BLaER1 (cell line): ENCODE results near the gene FLVCR2.

Experiments
- H3K27ac ChIP-seq: shearing (Covaris generic); formaldehyde crosslinking; 2 replicates; pipeline ENCODE4 v1.8.1; 2022
- H3K27me3 ChIP-seq: shearing (Covaris generic); formaldehyde crosslinking; 2 replicates; pipeline ENCODE4 v1.8.1; 2022
- H3K36me3 ChIP-seq: shearing (Covaris generic); formaldehyde crosslinking; 2 replicates; pipeline ENCODE4 v1.8.1; 2022
- H3K4me1 ChIP-seq: shearing (Covaris generic); formaldehyde crosslinking; 2 replicates; pipeline ENCODE4 v1.8.1; 2022
- H3K4me2 ChIP-seq: shearing (Covaris generic); formaldehyde crosslinking; 2 replicates; pipeline ENCODE4 v1.8.1; 2022
- H3K4me3 ChIP-seq: shearing (Covaris generic); formaldehyde crosslinking; 2 replicates; pipeline ENCODE4 v1.8.1; 2022
- H3K9ac ChIP-seq: shearing (Covaris generic); formaldehyde crosslinking; 2 replicates; pipeline ENCODE4 v1.8.1; 2022
- H3K9me3 ChIP-seq: shearing (Covaris generic); formaldehyde crosslinking; 2 replicates; pipeline ENCODE4 v1.8.1; 2022
- H4K20me1 ChIP-seq: shearing (Covaris generic); formaldehyde crosslinking; 2 replicates; pipeline ENCODE4 v1.8.1; 2022
- Cebpa-rat ChIP-seq: shearing (Covaris generic); IDR thresholded peaks from 2 replicates; pipeline ENCODE4 v1.8.1; 2022

The FLVCR2 gene

DNA sequence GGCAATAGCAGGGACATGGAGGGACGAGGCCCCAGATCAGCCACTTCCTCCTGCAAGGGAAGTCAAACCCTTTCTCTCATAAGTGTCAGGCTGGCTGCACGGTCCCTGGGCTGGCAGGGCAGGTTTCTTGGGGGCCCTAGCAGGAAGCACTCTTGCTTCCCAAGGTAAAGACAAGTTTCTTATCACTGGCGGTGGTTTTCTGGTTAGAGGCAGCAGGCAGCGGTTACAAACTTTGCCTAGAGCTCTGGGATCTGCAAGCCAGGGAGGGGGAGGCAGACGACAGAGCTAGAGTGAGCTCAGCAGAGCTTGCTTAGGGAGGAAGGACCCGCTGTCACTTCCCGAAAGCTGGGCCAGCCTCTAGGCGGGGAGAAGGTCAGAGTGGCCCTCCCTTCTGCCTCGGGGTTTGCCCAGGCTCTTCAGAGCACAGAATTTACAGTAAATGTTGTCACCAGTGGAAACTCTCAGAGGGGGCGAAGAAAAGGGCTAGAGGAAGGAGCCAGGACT, 35.8 kb upstream of the FLVCR2 start:
- Histone ChIP-seq H3K9me3 (no peaks in the 10 kb centered on the region), H3K4me2 (peak overlapping the region; percentile 67), H3K27me3 (no peaks in the 10 kb centered on the region), H4K20me1 (no peaks in the 10 kb centered on the region), H3K4me3 (no peak overlapping the region), H3K27ac (peak overlapping the region; percentile 45; the same call in 1 of the 2 replicates), H3K36me3 (peaks cover 6% of the 10 kb centered on the region; the same call in 1 of the 2 replicates), H3K4me1 (peaks cover 25% of the 10 kb centered on the region), H3K9ac (no peak overlapping the region)
- no peak for TF ChIP-seq Cebpa-rat

- H3K27ac ChIP-seq, result no peak overlapping the region
- H3K36me3 ChIP-seq, result peaks cover 6% of the 10 kb centered on the region; the same call in 1 of the 2 replicates
- no peaks in the 10 kb centered on the region for H3K27me3 ChIP-seq
- TF ChIP-seq Cebpa-rat, result no peak
- H3K9ac ChIP-seq, result no peak overlapping the region
- H3K4me1 ChIP-seq, result peaks cover 31% of the 10 kb centered on the region
- no peaks in the 10 kb centered on the region for H4K20me1 ChIP-seq
- H3K9me3 ChIP-seq, result no peaks in the 10 kb centered on the region
- peak overlapping the region; percentile 67 for H3K4me2 ChIP-seq
- H3K4me3 ChIP-seq, result no peak overlapping the region
Measured at GRCh38 chr14:75543253-75543652, 35.2 kb upstream of the FLVCR2 start.

- peak overlapping the region; percentile 67 for H3K4me2 ChIP-seq
- H3K9ac ChIP-seq, result no peak overlapping the region
Measured at GRCh38 chr14:75543786-75544185, 34.6 kb upstream of the FLVCR2 start.

GRCh38 chr14:75545907-75546306, 32.5 kb upstream of the FLVCR2 start:
- Histone ChIP-seq H3K9ac (no peak overlapping the region), H3K27ac (no peak overlapping the region), H3K9me3 (no peaks in the 10 kb centered on the region), H3K4me3 (no peak overlapping the region), H3K27me3 (no peaks in the 10 kb centered on the region), H3K36me3 (peaks cover 6% of the 10 kb centered on the region; the same call in 1 of the 2 replicates), H4K20me1 (no peaks in the 10 kb centered on the region), H3K4me1 (peaks cover 31% of the 10 kb centered on the region), H3K4me2 (no peak overlapping the region)
- TF ChIP-seq Cebpa-rat, result no peak

More at GRCh38 chr14:75543786-75544185, 34.6 kb upstream of the FLVCR2 start:
- H3K9me3 ChIP-seq, result no peaks in the 10 kb centered on the region
- H3K27ac ChIP-seq, result no peak overlapping the region
- no peak overlapping the region for H3K4me3 ChIP-seq
- no peaks in the 10 kb centered on the region for H3K27me3 ChIP-seq
- peaks cover 6% of the 10 kb centered on the region; the same call in 1 of the 2 replicates for H3K36me3 ChIP-seq
- TF ChIP-seq Cebpa-rat, result no peak
- no peaks in the 10 kb centered on the region for H4K20me1 ChIP-seq
- H3K4me1 ChIP-seq, result peaks cover 31% of the 10 kb centered on the region

DNA sequence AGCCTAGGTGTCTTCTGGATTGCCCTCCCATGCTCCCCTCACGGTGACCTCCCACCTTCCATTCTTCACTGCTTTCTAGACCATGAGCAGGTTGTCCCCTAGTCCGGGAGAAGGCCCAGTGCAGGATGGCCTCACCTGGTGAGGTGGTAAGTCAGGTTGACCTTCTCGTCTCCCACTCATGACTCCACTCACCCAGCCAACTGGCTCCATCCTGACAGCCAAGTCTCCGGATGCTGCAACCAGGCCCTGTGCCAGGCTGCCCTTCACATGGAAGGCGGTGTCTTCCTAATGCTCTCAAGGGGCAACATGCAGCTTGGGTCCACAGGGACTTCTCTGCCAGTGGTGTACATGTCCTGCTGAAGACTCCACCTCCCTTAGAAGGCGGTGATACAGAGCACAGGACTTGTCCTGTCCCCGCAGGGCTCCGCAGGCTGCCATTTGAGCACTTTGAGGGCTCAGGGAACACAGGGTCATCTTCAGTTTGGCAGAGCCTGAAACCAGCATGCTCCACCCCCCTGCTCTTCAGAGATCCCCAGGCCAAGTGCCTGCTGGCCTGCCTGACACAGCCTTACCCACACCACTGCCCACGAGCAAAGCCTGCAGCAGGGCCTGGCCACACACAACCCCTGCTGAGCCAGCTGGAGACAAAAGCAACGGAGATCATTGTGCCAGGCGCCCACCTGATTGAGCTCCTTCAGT, 30.7 kb upstream of the FLVCR2 start:
- Histone ChIP-seq H3K27me3 (no peaks in the 10 kb centered on the region), H3K4me2 (peak overlapping the region; percentile 37), H4K20me1 (no peaks in the 10 kb centered on the region), H3K4me1 (peaks cover 21% of the 10 kb centered on the region), H3K9me3 (no peaks in the 10 kb centered on the region), H3K4me3 (no peak overlapping the region), H3K27ac (no peak overlapping the region), H3K36me3 (peaks cover 6% of the 10 kb centered on the region; the same call in 1 of the 2 replicates), H3K9ac (no peak overlapping the region)
- no peak for TF ChIP-seq Cebpa-rat

DNA sequence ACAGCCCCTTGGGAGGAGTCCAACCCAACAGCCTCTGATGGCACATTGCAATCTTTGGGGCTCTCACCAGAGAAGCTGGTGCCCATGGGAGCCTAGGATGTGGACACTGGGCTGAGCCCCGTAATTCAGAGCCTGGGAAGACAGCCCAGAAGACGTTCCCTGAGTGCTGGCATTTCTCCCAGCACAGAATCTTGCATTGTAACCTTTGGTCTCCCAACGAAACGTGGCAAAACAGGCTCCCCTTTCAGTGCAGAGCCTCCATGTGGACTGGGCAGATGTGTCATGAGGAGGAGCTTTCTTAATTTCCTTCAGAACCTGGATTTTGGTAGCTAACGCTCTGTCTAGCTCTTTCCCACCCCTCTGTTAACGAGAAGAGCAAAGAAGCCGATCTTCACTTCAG, 29.9 kb upstream of the FLVCR2 start:
- H4K20me1 ChIP-seq, result no peaks in the 10 kb centered on the region
- H3K36me3 ChIP-seq, result peaks cover 6% of the 10 kb centered on the region; the same call in 1 of the 2 replicates
- H3K4me3 ChIP-seq, result no peak overlapping the region
- no peak overlapping the region for H3K4me2 ChIP-seq
- peaks cover 13% of the 10 kb centered on the region for H3K4me1 ChIP-seq
- no peak for TF ChIP-seq Cebpa-rat
- H3K27me3 ChIP-seq, result no peaks in the 10 kb centered on the region
- H3K9ac ChIP-seq, result no peak overlapping the region
- H3K9me3 ChIP-seq, result no peaks in the 10 kb centered on the region
- H3K27ac ChIP-seq, result no peak overlapping the region

DNA sequence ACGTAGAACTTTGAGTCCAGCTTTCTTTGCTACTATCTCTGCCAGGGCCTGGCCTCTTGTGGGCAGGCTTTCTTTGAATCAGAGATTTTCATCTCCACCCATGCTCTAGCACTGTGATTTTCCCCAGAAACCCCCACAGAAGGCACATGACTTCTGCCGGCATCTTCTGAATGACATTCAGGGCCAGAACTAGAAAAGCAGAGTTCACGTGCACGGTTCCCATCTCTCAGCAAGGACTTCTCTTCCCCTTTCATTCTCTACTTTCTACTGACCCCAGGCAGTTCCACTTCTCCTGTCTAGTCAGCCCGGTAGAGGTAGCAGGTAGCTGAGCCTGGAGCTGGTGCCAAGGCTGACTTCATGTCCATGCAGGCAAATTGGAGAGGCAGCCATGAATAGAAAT, 29.3 kb upstream of the FLVCR2 start:
- no peak overlapping the region for H3K27ac ChIP-seq
- H3K36me3 ChIP-seq, result peaks cover 6% of the 10 kb centered on the region; the same call in 1 of the 2 replicates
- H3K27me3 ChIP-seq, result no peaks in the 10 kb centered on the region
- no peak overlapping the region for H3K9ac ChIP-seq
- no peak for TF ChIP-seq Cebpa-rat
- H3K4me1 ChIP-seq, result peaks cover 9% of the 10 kb centered on the region
- no peaks in the 10 kb centered on the region for H3K9me3 ChIP-seq
- no peaks in the 10 kb centered on the region for H4K20me1 ChIP-seq
- no peak overlapping the region for H3K4me2 ChIP-seq
- H3K4me3 ChIP-seq, result no peak overlapping the region

DNA sequence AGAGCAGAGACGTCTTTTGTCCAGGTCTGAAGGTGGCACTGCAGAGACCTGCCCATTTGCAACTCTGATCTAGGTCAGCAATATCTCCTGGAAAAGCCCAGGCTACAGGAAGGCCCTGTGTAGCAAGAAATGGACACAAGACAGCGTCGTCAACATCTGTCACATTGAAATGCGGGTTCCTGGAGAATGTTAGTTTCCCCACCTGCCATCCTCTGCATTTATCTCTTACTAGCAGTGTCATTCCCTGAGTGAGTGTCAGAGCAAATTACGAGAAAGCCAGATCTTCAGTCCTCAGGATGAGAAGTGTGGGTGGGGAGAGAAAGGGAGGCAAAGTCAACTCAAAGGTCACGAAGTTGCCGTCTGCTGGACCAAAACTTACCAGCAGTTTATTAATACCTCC, 27.4 kb upstream of the FLVCR2 start:
- H3K36me3 ChIP-seq, result peaks cover 6% of the 10 kb centered on the region; the same call in 1 of the 2 replicates
- H3K9me3 ChIP-seq, result no peaks in the 10 kb centered on the region
- H3K4me3 ChIP-seq, result no peak overlapping the region
- H3K9ac ChIP-seq, result no peak overlapping the region
- TF ChIP-seq Cebpa-rat, result no peak
- peaks cover 9% of the 10 kb centered on the region for H3K4me1 ChIP-seq
- no peak overlapping the region for H3K4me2 ChIP-seq
- H4K20me1 ChIP-seq, result no peaks in the 10 kb centered on the region
- H3K27ac ChIP-seq, result no peak overlapping the region
- H3K27me3 ChIP-seq, result no peaks in the 10 kb centered on the region

DNA sequence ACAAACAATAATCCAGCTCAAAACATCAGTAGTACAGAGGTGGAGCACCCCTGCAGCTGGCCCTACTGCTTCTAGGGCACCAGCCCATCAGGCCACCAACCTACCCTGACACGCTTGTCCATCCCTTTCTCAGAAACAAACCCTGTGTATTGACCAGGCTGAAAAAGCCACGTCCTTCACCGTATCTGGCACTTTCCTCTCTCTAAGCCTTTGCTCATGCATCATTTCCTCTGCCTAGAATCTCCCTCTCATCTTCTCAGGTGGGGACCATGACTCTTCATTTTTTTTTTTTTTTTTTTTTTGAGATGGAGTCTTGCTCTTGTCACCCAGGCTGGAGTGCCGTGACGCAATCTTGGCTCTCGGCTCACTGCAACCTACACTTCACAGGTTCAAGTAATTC, 25.3 kb upstream of the FLVCR2 start:
- no peaks in the 10 kb centered on the region for H3K9me3 ChIP-seq
- no peaks in the 10 kb centered on the region for H3K27me3 ChIP-seq
- TF ChIP-seq Cebpa-rat, result no peak
- H3K4me3 ChIP-seq, result no peak overlapping the region
- no peaks in the 10 kb centered on the region for H3K36me3 ChIP-seq
- no peak overlapping the region for H3K4me2 ChIP-seq
- no peak overlapping the region for H3K27ac ChIP-seq
- no peaks in the 10 kb centered on the region for H4K20me1 ChIP-seq
- no peak overlapping the region for H3K9ac ChIP-seq
- H3K4me1 ChIP-seq, result peaks cover under 1% of the 10 kb centered on the region

DNA sequence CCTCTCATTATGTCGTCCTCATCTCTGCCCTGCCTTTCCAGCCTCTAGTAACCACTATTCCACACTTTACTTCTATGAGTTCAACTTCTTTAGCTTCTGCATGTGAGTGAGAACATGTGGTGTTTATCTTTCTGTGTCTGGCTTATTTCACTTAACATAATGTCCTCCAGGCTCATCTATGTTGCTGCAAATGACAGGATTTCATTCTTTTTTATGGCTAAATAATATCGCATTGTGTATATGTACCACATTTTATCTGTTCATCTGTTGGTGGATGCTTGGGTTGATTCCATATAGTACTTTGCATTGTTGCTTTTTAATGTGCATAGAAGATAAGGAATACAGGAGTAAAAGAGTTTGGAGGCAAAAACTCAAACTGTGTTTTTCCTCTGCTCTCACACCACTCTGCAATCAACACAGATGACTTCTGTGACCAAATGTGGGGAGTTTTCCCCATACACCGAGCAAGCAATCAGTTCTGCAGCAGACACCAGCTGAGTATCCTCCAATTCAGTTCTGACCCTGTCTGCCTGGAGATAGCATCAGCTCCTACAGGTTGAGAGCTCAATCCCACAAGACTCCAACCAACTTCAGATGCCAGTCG, 24.6 kb upstream of the FLVCR2 start:
- H3K4me1 ChIP-seq, result no peaks in the 10 kb centered on the region
- H3K9me3 ChIP-seq, result no peaks in the 10 kb centered on the region
- H3K9ac ChIP-seq, result no peak overlapping the region
- no peak for TF ChIP-seq Cebpa-rat
- no peaks in the 10 kb centered on the region for H4K20me1 ChIP-seq
- no peak overlapping the region for H3K4me3 ChIP-seq
- H3K4me2 ChIP-seq, result no peak overlapping the region
- no peaks in the 10 kb centered on the region for H3K36me3 ChIP-seq
- no peaks in the 10 kb centered on the region for H3K27me3 ChIP-seq
- no peak overlapping the region for H3K27ac ChIP-seq
